Endodermal cell (in vitro differentiated cells): ENCODE data around the gene LIPT2. TPM values are rescaled to one million over a fixed set of nuclear protein-coding genes. Genes with fewer than 3 reads are reported as not detected.

ENCODE experiments used
- DNase-seq: peaks from one replicate; pipeline ENCODE4 v3.0.0-alpha.2; 2017
- H3K27ac ChIP-seq: 2 replicates; pipeline ENCODE4 v1.5.1; 2013; ENCODE audit warnings: mild to moderate bottlenecking, low read depth, low read length, moderate library complexity
- H3K27me3 ChIP-seq: 2 replicates; pipeline ENCODE4 v1.6.1; 2013; ENCODE audit warnings: mild to moderate bottlenecking, low read length, moderate library complexity; ENCODE audit not compliant: insufficient read depth, control insufficient read depth, poor library complexity, severe bottlenecking
- H3K36me3 ChIP-seq: 2 replicates; pipeline ENCODE4 v1.7.0; 2013; ENCODE audit warnings: mild to moderate bottlenecking, low read length, moderate library complexity; ENCODE audit not compliant: control insufficient read depth, insufficient read depth
- H3K4me1 ChIP-seq: one replicate; pipeline ENCODE4 v1.7.0; 2013; ENCODE audit warnings: low read length; ENCODE audit not compliant: control insufficient read depth, insufficient read depth
- H3K4me3 ChIP-seq: 2 replicates; pipeline ENCODE4 v1.5.1; 2013; ENCODE audit warnings: mild to moderate bottlenecking, low read length, moderate library complexity
- H3K9ac ChIP-seq: 2 replicates; pipeline ENCODE4 v1.6.1; 2013; ENCODE audit warnings: mild to moderate bottlenecking, low read length, moderate library complexity; ENCODE audit not compliant: poor library complexity, severe bottlenecking; ENCODE audit errors: extremely low read depth
- H3K9me3 ChIP-seq: 2 replicates; pipeline ENCODE4 v1.6.1; 2013; ENCODE audit warnings: mild to moderate bottlenecking, low read length, moderate library complexity; ENCODE audit not compliant: control insufficient read depth
- H3K27ac Mint-ChIP-seq: 2 replicates; pipeline ENCODE4 v1.8.0; 2020; ENCODE audit warnings: mixed read lengths
- H3K27me3 Mint-ChIP-seq: 2 replicates; pipeline ENCODE4 v1.8.0; 2021; ENCODE audit warnings: mild to moderate bottlenecking, mixed read lengths; ENCODE audit not compliant: insufficient read depth
- H3K36me3 Mint-ChIP-seq: 2 replicates; pipeline ENCODE4 v1.8.0; 2020; ENCODE audit warnings: low read depth, mixed read lengths
- H3K4me1 Mint-ChIP-seq: 2 replicates; pipeline ENCODE4 v1.8.0; 2020; ENCODE audit warnings: mixed read lengths
- H3K4me3 Mint-ChIP-seq: 2 replicates; pipeline ENCODE4 v1.8.0; 2020; ENCODE audit warnings: mild to moderate bottlenecking, moderate library complexity, mixed read lengths
- H3K9me3 Mint-ChIP-seq: 2 replicates; pipeline ENCODE4 v1.8.0; 2020; ENCODE audit warnings: mild to moderate bottlenecking, mixed read lengths
- CTCF ChIP-seq: fragments of 200-600 bp; sonication (generic); conservative IDR thresholded peaks from 2 replicates; pipeline ENCODE4 v1.5.0; 2021; ENCODE audit warnings: antibody characterized with exemption, mild to moderate bottlenecking
- WGBS, 2 experiments: methylation state at CpG; one replicate each; pipeline versions ENCODE4 v1.1.5 to v1.1.7; 2013; ENCODE audit warnings: missing lambda C conversion rate in 2 of 2, mixed read lengths in 1 of 2; ENCODE audit not compliant: insufficient coverage in 1 of 2, insufficient read length in 1 of 2; 5-methylcytosine and 5-hydroxymethylcytosine counted together
- total RNA-seq, 2 donors: library from RNA; stranded (reverse); fragmentation: NEBNext Ultra II Directional in 1 of 2; extraction: Animal tissue kit (Norgen Biotek cat#: 25700) in 1 of 2; gene quantifications; 2 replicates in 1 of 2; 3 replicates in 1 of 2; pipeline ENCODE4 v1.2.1, GENCODE V29; 2021

Gene LIPT2
- total RNA-seq, 2 donors from 2014 or later: 6.7 to 9.4 TPM

- H3K9me3 ChIP-seq: peaks cover 29% of the 10 kb centered on the region
- H3K36me3 ChIP-seq: no peaks in the 10 kb centered on the region
- DNase-seq: peak; percentile 52
- Mint-ChIP-seq H3K4me3 (no peak overlapping the region), H3K36me3 (peaks cover 2% of the 10 kb centered on the region), H3K4me1 (peaks cover 28% of the 10 kb centered on the region), H3K27ac (peak overlapping the region; percentile 28), H3K27me3 (no peaks in the 10 kb centered on the region), H3K9me3 (peaks cover 32% of the 10 kb centered on the region)
- no peak overlapping the region for H3K4me3 ChIP-seq
- no peak overlapping the region for H3K9ac ChIP-seq
- no peaks in the 10 kb centered on the region for H3K4me1 ChIP-seq
- WGBS, 2 experiments: 73 to 83% methylated on average over 5 to 8 of the region's 8 CpGs
- TF ChIP-seq CTCF: no peak
- no peak overlapping the region for H3K27ac ChIP-seq
- H3K27me3 ChIP-seq: no peaks in the 10 kb centered on the region
Observed at GRCh38 chr11:74534216-74534945, 40.9 kb upstream of the LIPT2 start.

GRCh38 chr11:74533421-74533820 lies 39.9 kb upstream of the LIPT2 start:
- Histone ChIP-seq H3K27me3 (no peaks in the 10 kb centered on the region), H3K36me3 (no peaks in the 10 kb centered on the region), H3K4me1 (no peaks in the 10 kb centered on the region), H3K9me3 (peaks cover 20% of the 10 kb centered on the region), H3K9ac (no peak overlapping the region), H3K27ac (no peak overlapping the region), H3K4me3 (no peak overlapping the region)
- no peak overlapping the region for H3K4me3 Mint-ChIP-seq
- WGBS, 2 experiments: 93% methylated on average over 8 to 9 of the region's 9 CpGs
- H3K36me3 Mint-ChIP-seq: peaks cover 2% of the 10 kb centered on the region
- no peak overlapping the region for H3K27ac Mint-ChIP-seq
- H3K4me1 Mint-ChIP-seq: peaks cover 19% of the 10 kb centered on the region
- peak; percentile 56 for DNase-seq
- H3K9me3 Mint-ChIP-seq: peaks cover 22% of the 10 kb centered on the region
- TF ChIP-seq CTCF: no peak
- no peaks in the 10 kb centered on the region for H3K27me3 Mint-ChIP-seq

DNA sequence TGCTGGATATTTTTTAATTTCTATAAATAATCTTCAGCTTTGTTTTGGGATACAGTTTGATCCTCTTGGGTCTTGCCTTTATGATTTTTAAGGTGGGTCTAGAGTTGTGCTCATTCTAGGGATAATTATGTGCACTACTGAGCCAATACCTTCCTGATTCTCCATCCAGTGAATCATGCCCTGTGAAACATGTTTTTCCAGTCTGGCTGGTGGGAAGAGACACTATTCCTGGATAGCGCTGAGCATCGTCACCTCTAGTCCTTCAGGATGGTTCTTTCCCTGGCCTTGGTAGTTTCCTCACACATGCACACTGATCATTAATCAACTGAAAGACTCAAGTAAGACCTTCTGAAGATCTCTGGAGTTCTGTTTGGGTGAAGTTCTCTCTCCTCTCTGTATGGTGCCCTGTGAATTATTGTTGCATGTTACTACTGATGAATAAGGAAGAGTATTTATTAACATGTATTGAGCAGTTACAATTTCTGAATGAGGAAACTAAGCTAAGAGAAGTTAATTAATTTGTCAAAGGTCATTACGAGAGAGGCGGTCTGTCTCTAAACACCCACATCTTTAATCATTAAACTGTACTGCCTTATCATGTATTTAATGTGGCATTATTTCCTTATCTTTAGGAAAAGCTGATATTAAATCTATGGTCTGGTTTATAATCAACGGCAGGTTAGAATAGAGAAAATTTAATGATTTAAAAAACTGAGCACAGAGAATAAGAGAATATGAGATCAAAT lies 39.1 kb upstream of the LIPT2 start:
- Histone ChIP-seq H3K27ac (no peak overlapping the region), H3K27me3 (no peaks in the 10 kb centered on the region), H3K36me3 (no peaks in the 10 kb centered on the region), H3K9ac (no peak overlapping the region), H3K9me3 (peaks cover 14% of the 10 kb centered on the region), H3K4me3 (no peak overlapping the region), H3K4me1 (no peaks in the 10 kb centered on the region)
- Mint-ChIP-seq H3K27ac (no peak overlapping the region), H3K27me3 (no peaks in the 10 kb centered on the region), H3K4me3 (no peak overlapping the region), H3K36me3 (peaks cover 2% of the 10 kb centered on the region), H3K9me3 (peaks cover 14% of the 10 kb centered on the region), H3K4me1 (peaks cover 15% of the 10 kb centered on the region)
- no peak for DNase-seq
- WGBS, 2 experiments: 98 to 100% methylated on average over 3 of the region's 5 CpGs
- no peak for TF ChIP-seq CTCF
